Activated T-cell treated with anti-CD3 and anti-CD28 coated beads for 24 hours (primary cell): Measurements from ENCODE around the gene ZNF174.

ENCODE experiments used
- DNase-seq: peaks from one replicate; pipeline ENCODE4 v3.0.0-alpha.2; 2020; ENCODE audit warnings: low read depth

The ZNF174 gene

DNA sequence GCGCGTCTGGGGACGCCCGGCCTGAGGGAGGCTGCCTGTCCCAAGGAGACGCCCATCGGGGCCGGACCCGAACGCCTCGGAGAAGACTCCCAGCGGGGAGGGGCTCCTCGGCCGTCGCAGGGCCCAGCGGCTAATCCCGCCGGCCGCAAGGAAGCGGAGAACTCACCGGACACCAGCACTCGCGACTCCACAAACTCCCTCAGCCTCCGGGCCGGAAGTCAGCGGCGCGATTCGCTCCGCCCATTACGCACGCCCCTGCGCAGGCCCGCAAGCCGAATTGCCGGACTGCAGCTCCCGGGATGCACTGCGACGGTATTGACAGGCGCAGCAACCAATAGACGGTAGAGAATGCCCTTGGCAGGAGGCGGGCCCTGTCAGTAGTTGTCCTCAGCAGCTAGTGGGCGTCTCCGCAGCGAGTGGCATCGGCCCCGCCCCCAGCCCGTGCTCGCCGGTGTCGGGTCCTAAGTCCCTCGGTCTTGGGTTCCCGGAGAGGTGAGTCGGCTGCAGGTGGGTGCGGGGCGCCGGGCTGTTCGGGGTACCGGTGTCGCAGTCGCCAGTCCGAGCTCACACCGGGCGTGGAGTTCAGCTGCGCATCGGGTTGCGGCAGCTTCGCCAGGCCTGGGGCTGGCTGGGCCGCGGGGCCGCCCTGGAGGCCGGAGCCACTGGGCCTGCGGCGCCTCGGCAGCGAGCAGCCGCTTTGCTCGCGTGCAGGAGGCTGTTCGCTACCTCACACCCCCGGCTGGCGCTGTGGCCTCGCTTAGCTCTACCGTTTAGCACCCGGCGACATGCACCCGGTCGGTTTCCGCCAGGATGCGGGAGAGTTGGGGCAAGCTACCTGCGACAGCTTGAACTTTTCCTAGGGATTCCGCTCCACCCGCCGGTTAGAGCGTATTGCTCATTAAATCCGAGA, at the start of gene ZNF174, which contains the start of gene ZSCAN32:
Gene ZNF174 (plus strand): TSS at position 437 of the 910 bp plus-strand sequence. CDS start 790 bp downstream, outside the sequence.
Gene ZSCAN32 (minus strand): TSS at position 226 of the 910 bp plus-strand sequence. CDS start 3,447 bp downstream, outside the sequence.
- peak; percentile 100 for DNase-seq

- no peak for DNase-seq
Measured at GRCh38 chr16:3355589-3355988, 45.4 kb upstream of the ZNF174 start, which contains the start of gene OR2C1. Gene OR2C1 (plus strand): TSS chr16:3355889. CDS start chr16:3355941, 52 bp downstream.

DNA sequence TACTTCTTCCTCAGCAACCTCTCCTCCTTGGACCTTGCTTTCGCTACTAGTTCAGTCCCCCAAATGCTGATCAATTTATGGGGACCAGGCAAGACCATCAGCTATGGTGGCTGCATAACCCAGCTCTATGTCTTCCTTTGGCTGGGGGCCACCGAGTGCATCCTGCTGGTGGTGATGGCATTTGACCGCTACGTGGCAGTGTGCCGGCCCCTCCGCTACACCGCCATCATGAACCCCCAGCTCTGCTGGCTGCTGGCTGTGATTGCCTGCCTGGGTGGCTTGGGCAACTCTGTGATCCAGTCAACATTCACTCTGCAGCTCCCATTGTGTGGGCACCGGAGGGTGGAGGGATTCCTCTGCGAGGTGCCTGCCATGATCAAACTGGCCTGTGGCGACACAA, 44.9 kb upstream of the ZNF174 start:
- DNase-seq, result no peak

GRCh38 chr16:3358871-3359270, 42.1 kb upstream of the ZNF174 start:
- no peak for DNase-seq

- DNase-seq, result no peak
Measured at GRCh38 chr16:3362931-3363330, 38.1 kb upstream of the ZNF174 start.

DNA sequence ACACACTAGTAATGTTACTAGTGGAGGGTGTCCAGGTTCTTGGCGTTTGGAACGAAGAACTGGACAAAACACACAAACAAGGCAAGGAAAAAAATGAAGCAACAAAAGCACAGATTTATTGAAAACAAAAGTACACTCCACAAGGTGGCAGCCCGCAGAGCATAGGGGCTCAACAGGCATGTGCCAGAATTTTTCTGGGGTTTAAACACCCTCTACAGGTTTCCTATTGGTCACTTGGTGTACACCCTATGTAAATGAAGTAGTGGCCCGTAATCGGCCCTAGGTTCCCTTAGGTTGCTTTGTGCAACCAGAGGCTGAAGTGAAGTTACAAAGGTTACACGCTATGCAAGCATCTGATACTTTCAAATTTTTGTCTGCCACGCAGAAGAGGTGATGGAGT, 37.2 kb upstream of the ZNF174 start:
- DNase-seq, result no peak

DNA sequence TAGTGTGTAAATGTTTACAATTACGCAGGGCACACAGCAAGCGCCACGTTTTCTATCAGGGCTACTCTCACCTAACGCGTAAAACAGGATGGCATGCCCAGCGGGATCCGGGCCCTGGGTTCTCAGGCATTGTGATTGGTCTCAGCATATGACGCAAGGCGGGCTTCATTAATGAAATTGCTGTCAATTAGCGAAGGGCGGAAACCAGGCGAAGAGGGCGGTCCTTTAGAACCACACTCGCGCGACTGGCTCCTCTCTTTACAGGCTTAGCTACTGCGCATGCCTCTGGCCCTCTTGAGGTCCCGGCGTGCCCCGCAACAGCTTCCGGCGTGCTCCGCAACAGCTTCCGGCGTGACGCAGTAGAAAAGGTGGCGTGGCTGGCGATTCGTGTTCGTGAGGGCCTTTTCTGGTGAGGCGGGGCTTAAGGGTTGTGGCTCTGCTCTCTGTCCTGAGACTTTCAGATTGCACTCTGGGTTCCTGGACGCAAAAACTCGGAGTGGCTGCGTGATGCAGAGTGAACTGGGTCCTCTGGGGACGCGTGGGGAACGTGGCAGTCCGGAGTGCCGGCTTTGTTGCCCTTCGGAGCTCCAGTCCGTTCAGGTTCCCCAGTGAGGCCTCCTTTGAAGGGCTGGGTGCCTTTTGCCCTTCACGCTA, 36.1 kb upstream of the ZNF174 start:
- DNase-seq, result peak; percentile 81

DNA sequence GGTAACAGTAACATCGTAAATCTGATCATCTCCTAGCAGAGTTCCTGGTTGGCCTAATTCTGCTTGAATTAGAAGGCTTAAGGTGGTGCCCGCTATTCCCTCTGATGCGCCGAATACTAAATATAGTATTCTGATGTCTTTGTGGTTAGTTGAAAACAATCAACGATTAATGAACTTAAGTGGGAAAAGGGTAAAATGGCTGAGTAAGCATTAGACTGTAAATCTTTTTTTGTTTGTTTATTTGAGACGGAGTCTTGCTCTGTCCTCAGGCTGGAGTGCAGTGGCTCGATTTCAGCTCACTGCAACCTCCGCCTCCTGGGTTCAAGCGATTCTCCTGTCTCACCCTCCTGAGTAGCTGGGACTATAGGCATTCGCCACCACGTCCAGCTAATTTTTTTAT, 31.9 kb upstream of the ZNF174 start:
- no peak for DNase-seq

GRCh38 chr16:3375680-3376079, 25.3 kb upstream of the ZNF174 start:
- no peak for DNase-seq

- no peak for DNase-seq
Measured at GRCh38 chr16:3377917-3378316, 23.1 kb upstream of the ZNF174 start.

DNA sequence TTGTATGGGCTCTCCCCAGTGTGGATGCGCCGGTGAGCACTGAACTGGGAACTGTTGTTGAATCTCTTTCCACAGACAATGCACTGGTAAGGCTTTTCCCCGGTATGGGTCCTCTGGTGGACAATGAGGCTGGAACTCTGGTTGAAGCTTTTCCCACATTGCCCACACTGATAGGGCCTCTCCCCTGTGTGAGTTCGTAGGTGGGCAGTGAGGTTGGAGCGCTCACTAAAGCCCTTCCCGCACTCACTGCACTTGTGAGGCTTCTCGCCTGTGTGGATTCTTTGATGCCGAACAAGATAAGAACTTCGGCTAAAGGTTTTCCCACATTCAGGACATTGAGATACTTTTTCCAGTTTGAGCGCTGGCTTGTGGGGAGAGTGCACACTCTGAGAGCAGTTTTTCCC, 18.0 kb upstream of the ZNF174 start:
- no peak for DNase-seq

- no peak for DNase-seq
Measured at GRCh38 chr16:3388325-3388724, 12.7 kb upstream of the ZNF174 start.

- DNase-seq, result no peak
Measured at GRCh38 chr16:3389663-3390338, 11.2 kb upstream of the ZNF174 start.

DNA sequence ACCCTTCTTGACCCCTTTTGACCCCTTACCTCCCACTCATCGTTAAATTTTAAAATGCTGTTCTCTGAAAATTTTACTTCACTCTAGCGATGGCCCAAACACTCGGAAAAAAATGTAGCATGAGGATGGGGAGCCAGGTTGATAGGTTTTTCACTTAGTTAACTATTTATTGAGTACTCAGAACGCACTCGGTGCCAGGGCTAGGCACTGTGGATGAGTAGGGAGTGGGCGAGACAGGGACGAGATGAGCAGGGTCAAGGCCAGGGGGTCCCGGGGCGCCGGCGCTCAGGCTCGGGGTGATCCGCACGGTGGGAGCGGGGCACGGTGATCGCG, 603 bp upstream of the ZNF174 start:
- no peak for DNase-seq

GRCh38 chr16:3401719-3402397, 843 bp downstream of the ZNF174 start:
- DNase-seq, result no peak

DNA sequence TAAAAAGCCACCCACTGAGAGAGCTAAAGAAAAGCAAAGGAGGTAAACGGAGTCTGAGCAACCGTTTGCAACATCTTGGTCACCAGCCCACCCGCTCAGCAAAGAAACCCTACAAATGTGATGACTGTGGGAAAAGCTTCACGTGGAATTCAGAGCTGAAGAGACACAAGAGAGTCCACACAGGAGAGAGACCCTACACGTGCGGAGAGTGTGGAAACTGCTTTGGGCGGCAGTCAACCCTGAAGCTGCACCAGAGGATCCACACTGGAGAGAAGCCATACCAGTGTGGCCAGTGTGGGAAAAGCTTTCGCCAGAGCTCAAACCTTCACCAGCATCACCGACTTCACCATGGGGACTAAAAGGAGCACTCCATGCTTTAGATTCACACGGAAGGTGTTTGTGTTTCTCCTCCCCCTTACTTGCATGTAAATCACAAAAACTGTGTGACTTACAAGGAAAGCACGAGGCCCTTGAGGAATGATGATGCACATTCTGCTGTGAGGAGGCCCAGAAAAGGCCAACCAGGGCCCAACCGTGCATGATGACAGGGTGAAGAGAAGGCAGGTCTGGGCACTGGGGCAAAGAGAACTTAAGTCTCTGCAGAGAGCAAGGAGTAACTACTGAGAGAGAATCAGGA, 7.7 kb downstream of the ZNF174 start:
- no peak for DNase-seq

GRCh38 chr16:3413730-3414379, 12.8 kb downstream of the ZNF174 start:
- DNase-seq, result no peak

DNA sequence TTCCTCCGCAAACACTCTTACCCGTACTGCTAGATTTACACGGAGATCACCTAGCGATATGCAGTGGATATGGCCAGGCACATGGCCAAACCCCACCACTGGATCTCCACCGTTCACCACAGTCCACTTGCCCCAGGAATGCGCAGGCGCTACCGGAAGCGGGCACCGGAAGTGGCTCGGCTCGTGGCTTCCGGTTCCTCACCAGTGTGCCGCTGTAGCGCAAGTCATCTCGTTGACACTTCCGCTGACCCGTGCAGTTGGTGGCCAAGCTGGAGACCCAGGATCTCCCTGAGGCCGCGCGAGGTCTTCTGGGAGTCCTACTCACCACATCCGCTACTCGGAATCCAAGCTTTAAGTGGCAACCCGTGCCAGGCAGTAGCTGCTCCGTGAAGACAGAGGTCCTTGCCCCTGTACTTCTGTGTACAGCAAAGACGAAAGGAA, 30.8 kb downstream of the ZNF174 start:
- DNase-seq, result peak; percentile 65

- no peak for DNase-seq
Measured at GRCh38 chr16:3434373-3434772, 33.4 kb downstream of the ZNF174 start.

DNA sequence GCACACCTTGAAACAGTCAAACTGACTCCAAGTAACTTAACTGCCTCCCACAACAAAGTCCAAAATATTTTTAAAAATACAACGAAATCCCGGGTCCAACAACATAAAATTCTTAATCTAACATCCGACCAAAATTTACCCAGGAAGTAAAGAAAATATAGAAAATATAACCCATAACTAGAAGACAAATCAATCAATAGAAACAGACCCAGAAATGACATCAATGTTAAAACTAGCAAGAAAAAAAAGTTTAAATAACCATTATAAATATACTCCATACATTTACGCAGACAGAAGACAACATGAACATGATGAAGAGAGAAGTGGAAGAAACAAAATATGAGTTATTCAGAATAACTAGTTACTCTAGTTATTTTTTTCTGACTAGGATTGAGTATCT, 38.6 kb downstream of the ZNF174 start:
- DNase-seq, result no peak
